A673 (cell line): ENCODE measurements around the gene KCTD16. TPM values are rescaled to one million over a fixed set of nuclear protein-coding genes. Genes with fewer than 3 reads are reported as not detected.

Experiments
- BruUV-seq: library from RNA; stranded (reverse); fragments of 400-500 nt; replicated peaks from 2 replicates; lab custom pipeline; 2021; lab: Mats Ljungman, UMichigan
- CTCF ChIA-PET: fragments of 300-600 bp; sonication (Branson Sonifier 250); formaldehyde crosslinking; loops from one replicate; lab custom pipeline; 2022; ENCODE audit warnings: antibody characterized with exemption; lab: Charles Lee
- POLR2A ChIA-PET: fragments of 300-600 bp; sonication (Branson Sonifier 250); formaldehyde crosslinking; loops from one replicate; lab custom pipeline; 2022; ENCODE audit warnings: antibody characterized with exemption; ENCODE audit not compliant: low non-redundant PET; lab: Charles Lee
- DNase-seq: peaks from one replicate; pipeline ENCODE4 v3.0.0-alpha.2; 2015; ENCODE audit warnings: low spot score
- H3K27ac ChIP-seq: fragments of 200-600 bp; sonication (generic); 2 replicates; pipeline ENCODE4 v1.5.1; 2016; ENCODE audit warnings: mixed run types, low read depth, mild to moderate bottlenecking, mixed read lengths, antibody characterized with exemption, low read length; ENCODE audit not compliant: poor library complexity, severe bottlenecking
- H3K27me3 ChIP-seq: fragments of 200-600 bp; sonication (generic); replicated peaks from 2 replicates; pipeline ENCODE4 v1.6.1; 2017; ENCODE audit warnings: mixed run types, low read depth, mild to moderate bottlenecking, mixed read lengths, antibody characterized with exemption, low read length; ENCODE audit not compliant: insufficient read depth, poor library complexity
- H3K36me3 ChIP-seq: fragments of 200-600 bp; sonication (generic); 2 replicates; pipeline ENCODE4 v1.6.1; 2016; ENCODE audit warnings: mixed run types, mild to moderate bottlenecking, mixed read lengths, antibody characterized with exemption, low read length; ENCODE audit not compliant: insufficient read depth, poor library complexity, severe bottlenecking
- H3K4me1 ChIP-seq: fragments of 200-600 bp; sonication (generic); 2 replicates; pipeline ENCODE4 v1.6.1; 2017; ENCODE audit warnings: mixed run types, mild to moderate bottlenecking, mixed read lengths, antibody characterized with exemption, low read length; ENCODE audit not compliant: insufficient read depth, poor library complexity, severe bottlenecking
- H3K4me3 ChIP-seq: fragments of 200-600 bp; sonication (generic); 2 replicates; pipeline ENCODE4 v1.5.1; 2016; ENCODE audit warnings: low read depth, mixed run types, mild to moderate bottlenecking, mixed read lengths, low read length; ENCODE audit not compliant: poor library complexity, severe bottlenecking
- H3K9me3 ChIP-seq: fragments of 200-600 bp; sonication (generic); 2 replicates; pipeline ENCODE4 v1.6.1; 2016; ENCODE audit warnings: mixed run types, low read depth, mild to moderate bottlenecking, mixed read lengths, antibody characterized with exemption, low read length; ENCODE audit not compliant: poor library complexity, severe bottlenecking
- EZH2 ChIP-seq: fragments of 200-600 bp; sonication (generic); IDR thresholded peaks from 2 replicates; pipeline ENCODE4 v1.6.1; 2017; ENCODE audit warnings: borderline replicate concordance, low read depth, mild to moderate bottlenecking, mixed read lengths, antibody characterized with exemption, low read length; ENCODE audit not compliant: poor library complexity, severe bottlenecking
- intact Hi-C: fragments of 100-400 bp; cut with micrococcal nuclease; formaldehyde crosslinking; loops from one replicate; pipeline ENCODE4 v1.10.0; 2022; ENCODE audit not compliant: unreplicated experiment
- total RNA-seq: library from RNA; stranded (reverse); gene quantifications from 2 replicates; pipeline ENCODE4 v1.2.3, GENCODE V29; 2021
- TF ChIP-seq, protein P1 (sequence below): fragments of 300-800, 200-600 bp; sonication (generic); conservative IDR thresholded peaks from 2 replicates; pipeline ENCODE4 v1.5.1; 2017; ENCODE audit warnings: low read depth, mild to moderate bottlenecking, antibody characterized with exemption, low read length, moderate library complexity, mixed read lengths

KCTD16 gene
- total RNA-seq, 1 experiment from 2014 or later, result 1.1 TPM

DNA sequence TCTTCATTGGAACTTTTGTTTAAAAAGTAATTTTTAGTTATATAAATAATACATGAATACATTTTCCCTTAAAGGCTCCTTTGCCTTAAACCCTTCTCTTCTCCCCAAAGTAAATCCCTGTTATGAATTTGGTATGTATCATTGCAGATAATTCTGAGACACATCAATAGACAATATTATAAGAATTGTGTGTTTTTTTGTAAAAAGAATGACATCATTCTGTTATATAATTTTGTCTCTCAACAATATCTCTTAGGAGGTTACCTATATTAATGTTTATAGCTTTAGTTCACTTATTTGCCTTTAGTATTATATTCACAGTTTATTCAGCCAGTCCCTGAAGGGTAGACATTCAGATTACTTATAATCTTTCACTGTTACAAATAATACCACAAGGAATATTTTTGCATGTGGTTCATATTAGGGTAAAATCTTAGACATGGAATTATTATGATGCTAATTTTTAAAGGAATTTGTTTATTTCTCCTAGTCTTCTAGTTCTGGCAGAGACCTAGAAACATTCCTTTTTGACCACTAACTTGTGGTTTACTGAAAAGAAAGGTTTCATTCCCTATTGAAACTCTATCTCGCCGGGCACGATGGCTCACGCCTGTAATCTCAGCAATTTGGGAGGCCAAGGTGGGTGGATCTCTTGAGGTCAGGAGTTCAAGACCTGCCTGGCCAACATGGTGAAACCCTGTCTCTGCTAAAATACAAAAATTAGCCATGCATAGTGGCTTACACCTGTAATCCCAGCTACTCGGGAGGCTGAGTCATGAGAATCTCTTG lies 105.6 kb downstream of the KCTD16 start:
- POLR2A ChIA-PET, result no interaction called here
- BruUV-seq, result no TSS peak
- CTCF ChIA-PET, result no interaction called here
- intact Hi-C loops, result no loop called here
- H3K9me3 ChIP-seq, result peaks cover 6% of the 10 kb centered on the region
- no peak for TF ChIP-seq EZH2
- TF ChIP-seq, protein P1, sequence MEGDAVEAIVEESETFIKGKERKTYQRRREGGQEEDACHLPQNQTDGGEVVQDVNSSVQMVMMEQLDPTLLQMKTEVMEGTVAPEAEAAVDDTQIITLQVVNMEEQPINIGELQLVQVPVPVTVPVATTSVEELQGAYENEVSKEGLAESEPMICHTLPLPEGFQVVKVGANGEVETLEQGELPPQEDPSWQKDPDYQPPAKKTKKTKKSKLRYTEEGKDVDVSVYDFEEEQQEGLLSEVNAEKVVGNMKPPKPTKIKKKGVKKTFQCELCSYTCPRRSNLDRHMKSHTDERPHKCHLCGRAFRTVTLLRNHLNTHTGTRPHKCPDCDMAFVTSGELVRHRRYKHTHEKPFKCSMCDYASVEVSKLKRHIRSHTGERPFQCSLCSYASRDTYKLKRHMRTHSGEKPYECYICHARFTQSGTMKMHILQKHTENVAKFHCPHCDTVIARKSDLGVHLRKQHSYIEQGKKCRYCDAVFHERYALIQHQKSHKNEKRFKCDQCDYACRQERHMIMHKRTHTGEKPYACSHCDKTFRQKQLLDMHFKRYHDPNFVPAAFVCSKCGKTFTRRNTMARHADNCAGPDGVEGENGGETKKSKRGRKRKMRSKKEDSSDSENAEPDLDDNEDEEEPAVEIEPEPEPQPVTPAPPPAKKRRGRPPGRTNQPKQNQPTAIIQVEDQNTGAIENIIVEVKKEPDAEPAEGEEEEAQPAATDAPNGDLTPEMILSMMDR, result no peak
- H3K27me3 ChIP-seq, result no peaks in the 10 kb centered on the region
- no peak overlapping the region for H3K27ac ChIP-seq
- H3K4me3 ChIP-seq, result no peak overlapping the region
- no peaks in the 10 kb centered on the region for H3K4me1 ChIP-seq
- no peaks in the 10 kb centered on the region for H3K36me3 ChIP-seq
- DNase-seq, result no peak

DNA sequence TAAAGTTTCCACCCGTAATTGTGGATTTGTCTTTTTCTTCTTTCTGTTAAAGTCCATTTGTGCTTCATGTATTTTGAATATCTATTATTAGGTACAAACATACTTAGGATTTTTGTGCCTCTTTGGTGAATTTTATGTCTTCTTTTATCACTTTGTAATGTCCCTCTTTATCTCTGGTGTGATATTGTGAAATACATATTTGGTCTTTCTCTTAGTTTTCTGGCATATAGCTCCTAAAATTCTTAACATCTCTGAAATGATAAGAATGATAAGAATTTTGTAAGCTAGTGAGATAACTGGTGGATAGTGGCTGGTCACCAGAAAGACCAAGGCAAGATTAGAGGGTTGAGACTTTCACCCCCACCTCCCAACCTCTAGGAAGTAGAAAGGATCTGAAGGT lies 111.1 kb downstream of the KCTD16 start:
- ChIA-PET POLR2A (no interaction called here), CTCF (no interaction called here)
- TF ChIP-seq, protein P1, result no peak
- no peak for TF ChIP-seq EZH2
- Histone ChIP-seq H3K4me3 (no peak overlapping the region), H3K27me3 (no peaks in the 10 kb centered on the region), H3K9me3 (no peaks in the 10 kb centered on the region), H3K36me3 (no peaks in the 10 kb centered on the region), H3K27ac (no peak overlapping the region), H3K4me1 (no peaks in the 10 kb centered on the region)
- intact Hi-C loops, result no loop called here
- no TSS peak for BruUV-seq
- no peak for DNase-seq

DNA sequence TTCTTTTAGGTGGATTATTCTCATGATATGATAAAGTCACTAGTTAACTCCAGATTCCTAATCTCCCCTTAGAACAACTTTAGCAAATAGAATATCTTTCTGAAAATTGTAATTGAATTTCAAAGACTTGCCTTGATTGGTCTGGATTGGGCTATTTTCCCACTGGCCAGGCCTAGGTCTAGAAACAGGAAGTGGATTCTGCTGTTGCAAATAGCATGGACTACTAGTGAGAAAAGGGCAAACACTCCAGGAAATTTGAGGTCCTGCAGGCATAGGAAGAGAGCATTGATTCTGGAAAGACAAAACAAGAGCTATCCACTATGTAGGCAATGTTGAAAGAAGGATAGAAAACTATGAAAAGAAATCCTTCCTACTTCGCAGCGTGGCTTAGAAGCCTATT lies 113.4 kb downstream of the KCTD16 start:
- CTCF ChIA-PET, result no interaction called here
- Histone ChIP-seq H3K27me3 (no peaks in the 10 kb centered on the region), H3K9me3 (no peaks in the 10 kb centered on the region), H3K27ac (no peak overlapping the region), H3K36me3 (no peaks in the 10 kb centered on the region), H3K4me1 (no peaks in the 10 kb centered on the region), H3K4me3 (no peak overlapping the region)
- no peak for DNase-seq
- TF ChIP-seq, protein P1, result no peak
- TF ChIP-seq EZH2, result no peak
- no TSS peak for BruUV-seq
- intact Hi-C loops, result no loop called here
- POLR2A ChIA-PET, result no interaction called here
